GM10266 (cell line): Measurements from ENCODE around the gene ONECUT3.
A peak's percentile ranks its signal among the peaks of the same experiment; 100 is the strongest.

Source experiments
- DNase-seq: peaks from one replicate; pipeline ENCODE4 v3.0.0; 2012; ENCODE audit errors: extremely low spot score
- TF ChIP-seq, protein P1 (sequence below): IDR thresholded peaks from 2 replicates; pipeline ENCODE4 v1.5.1; 2012; ENCODE audit warnings: mild to moderate bottlenecking, low read depth; ENCODE audit not compliant: control insufficient read depth, insufficient read depth; ENCODE audit errors: missing control alignments

ONECUT3 gene

DNA sequence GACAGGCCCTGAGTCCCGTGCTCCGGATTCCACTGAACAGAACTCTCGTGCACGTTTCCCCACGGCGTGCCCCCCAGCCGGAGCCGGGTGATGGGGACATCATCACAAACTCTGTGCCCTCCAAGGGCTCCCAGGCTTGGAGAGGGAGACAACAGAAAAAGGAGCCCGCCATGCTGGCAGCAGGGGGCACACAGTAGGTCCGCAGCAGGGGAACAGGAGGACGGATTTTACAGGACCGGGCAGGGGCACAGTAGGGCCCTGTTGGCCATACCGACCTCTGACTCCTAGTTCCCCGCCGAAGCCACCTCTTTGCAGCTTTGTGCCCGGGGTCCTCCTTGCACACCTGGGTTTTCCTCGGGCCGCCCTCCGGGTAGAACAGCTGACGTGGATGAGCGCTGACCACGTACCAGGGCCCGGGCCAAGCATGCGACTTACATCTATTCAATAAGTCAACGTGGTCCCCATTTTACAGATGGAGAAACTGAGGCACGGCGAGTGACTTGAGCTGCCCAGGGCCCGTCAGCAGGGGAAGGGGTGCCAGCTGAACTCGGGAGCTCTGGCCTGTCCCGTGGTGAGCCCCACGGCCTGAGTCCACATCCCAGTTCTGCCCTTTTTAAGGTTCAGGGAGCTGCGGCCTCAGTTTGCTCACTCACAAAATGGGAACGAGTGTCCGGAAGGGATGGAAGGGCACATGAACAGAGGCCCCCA, 10.2 kb upstream of the ONECUT3 start:
- DNase-seq = no peak
- TF ChIP-seq, protein P1, sequence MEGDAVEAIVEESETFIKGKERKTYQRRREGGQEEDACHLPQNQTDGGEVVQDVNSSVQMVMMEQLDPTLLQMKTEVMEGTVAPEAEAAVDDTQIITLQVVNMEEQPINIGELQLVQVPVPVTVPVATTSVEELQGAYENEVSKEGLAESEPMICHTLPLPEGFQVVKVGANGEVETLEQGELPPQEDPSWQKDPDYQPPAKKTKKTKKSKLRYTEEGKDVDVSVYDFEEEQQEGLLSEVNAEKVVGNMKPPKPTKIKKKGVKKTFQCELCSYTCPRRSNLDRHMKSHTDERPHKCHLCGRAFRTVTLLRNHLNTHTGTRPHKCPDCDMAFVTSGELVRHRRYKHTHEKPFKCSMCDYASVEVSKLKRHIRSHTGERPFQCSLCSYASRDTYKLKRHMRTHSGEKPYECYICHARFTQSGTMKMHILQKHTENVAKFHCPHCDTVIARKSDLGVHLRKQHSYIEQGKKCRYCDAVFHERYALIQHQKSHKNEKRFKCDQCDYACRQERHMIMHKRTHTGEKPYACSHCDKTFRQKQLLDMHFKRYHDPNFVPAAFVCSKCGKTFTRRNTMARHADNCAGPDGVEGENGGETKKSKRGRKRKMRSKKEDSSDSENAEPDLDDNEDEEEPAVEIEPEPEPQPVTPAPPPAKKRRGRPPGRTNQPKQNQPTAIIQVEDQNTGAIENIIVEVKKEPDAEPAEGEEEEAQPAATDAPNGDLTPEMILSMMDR = no peak

DNA sequence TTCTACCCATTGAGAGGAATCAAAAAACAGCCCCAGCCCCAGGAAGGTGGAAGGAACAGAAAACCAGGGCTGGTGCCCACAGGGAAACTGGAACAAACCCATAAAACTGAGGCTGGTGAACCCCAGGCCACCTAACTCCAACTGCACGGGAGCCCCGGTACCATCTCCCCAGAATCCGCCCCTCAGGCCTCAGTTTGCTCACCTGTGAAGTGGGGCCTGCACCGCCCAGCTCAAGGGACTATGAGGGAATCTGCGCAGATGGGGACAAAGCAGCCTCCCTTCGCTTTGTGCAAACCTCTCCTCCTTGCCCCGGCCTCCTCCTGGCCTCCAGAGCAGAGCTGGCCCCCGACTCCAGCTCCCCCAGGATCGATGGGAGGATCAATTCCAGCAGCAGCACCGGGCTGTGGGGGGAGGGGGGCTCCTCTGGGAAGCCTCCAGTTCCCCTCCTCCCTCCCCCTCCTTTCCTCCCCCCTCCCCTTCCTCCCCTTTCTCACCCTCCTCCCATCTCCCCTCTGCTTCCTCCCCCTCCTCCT, 9.1 kb upstream of the ONECUT3 start:
- no peak for DNase-seq
- TF ChIP-seq, protein P1 = no peak

DNA sequence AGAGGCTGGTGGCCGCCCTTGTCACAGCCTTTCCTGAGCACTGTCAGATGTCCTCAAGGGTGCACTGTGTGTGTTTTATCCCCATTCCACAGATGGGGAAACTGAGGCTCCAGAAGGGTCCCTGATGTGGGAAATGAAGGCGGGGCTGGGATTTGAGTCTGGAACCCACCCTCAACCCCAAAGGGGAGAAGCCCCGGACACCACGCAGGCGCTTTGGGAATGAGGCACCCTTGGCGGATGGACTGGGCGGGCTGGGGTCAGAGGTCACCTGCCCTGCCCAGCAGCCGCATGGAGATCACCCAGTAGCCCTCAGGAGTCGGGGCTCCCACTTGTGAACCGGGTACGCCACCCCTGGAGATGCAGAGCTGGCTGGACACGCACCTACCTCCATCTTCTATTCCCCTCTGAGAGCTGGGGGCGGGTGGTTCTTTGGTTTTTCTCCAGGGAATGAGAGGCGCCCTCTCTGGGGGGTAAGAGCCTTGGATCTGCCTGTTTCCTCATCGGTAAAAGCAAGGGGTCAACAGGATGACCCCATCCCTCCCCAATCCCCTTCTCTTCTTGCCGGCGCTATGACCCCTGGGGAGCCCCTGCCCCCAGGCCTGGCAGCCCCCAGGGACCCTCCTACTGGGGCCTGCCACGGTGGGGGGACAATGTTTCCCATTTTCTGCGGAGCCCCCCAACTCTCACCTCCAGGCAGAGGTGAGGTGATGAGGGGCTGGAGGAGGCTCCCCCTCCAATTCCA, 8.3 kb upstream of the ONECUT3 start:
- TF ChIP-seq, protein P1 = no peak
- no peak for DNase-seq

DNA sequence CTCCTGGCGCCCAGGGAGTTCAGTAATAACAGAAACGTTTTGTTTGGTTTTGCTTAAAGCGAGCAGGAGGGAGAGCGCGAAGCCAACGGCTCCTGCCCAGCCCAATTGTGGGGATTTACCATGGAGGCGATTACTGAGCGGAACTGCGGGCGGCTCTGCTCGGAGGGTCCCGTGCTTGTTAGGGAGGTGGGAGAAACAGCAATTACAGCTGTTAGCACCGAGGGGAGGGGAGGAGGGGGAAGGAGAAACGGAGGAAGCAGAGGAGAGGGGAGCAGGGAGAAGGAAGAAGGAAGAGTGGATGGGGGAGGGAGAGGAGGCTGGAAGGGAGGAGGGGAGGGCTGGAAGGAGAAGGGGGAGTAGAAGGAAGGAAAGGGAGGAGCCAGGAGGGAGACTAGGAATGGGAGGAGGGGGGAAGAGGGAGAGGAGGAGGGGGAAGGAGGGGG, 7.7 kb upstream of the ONECUT3 start:
- no peak for DNase-seq
- TF ChIP-seq, protein P1 = no peak

DNA sequence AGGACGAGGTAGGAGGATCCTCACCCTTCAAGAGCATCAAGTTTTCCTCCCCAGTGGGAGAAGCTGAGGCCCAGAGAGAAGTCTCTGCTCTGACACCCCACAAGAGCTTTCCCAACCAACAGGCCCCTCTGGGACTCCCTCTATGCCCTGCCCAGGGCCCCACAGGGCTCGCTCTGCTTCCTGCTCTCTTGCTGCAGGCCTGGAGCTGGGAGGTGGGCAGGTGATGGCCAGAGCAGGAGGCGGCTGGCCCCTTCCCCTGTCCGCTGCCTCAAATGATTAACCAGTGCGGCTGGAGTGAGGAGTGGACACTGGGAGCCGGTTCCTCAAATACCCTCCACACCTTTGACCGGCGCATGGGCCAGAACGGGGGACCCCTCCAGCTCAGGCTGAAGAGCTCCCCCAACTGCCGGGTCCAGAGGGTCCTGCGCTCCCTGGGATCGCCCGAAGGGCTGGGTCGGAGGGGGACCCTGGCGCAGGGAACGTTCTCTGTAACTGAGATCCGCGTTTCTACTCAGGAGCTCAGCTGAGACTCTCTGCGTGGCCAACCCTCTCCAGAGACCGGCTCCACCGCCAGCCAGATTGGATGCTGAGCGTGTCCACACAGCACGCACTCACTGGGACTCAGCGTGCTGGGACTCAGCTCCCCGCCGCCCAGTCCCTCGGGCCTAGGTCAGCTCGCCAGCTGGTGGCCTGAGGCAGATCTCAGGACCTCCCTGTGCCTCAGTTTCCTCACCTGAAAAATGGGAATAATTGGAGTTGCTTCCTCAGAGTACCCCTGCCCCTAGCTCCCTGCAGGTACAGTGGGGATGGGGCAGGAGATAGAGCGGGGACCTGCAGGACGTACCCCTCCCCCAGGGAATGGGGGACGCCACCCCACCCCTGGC, 6.7 kb upstream of the ONECUT3 start:
- TF ChIP-seq, protein P1 = no peak
- DNase-seq = no peak

DNA sequence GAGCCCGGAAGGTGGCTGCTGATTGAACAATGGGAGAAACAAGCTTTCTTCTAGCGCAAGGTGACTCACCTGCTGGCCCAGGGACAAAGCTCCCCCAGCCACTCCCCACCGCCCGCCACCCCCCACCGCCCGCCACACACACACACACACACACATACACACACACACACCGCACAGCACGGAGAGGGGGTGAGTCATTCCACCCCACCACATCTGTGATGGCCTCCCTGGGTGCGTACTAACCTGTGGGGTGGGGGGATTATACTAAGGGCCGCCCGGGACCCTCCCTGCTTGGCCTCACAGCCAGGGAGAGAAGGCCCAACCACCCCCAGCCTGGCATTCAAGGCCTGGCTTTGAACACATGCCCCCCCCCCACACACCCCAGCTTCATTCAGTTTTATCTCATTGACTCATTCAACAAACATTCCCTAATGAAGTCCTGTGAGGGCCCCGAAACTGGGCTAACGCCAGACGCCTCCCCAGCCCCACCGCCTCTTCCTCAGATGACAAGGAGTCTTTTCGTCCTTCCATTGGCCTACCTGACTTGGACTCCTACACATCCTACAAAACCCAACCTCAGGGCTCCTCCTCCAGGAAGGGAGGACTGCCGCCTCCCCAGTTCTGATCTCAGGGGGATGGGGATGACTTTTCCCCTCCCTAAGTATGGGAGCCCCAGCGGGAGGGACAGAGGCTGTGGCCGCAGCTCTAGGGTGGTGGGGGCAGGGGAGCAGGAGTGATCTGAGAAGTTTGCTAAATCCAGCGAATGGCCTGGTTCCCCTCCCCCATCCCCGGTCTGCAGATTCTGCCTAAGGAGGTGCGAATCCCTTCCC, 5.8 kb upstream of the ONECUT3 start:
- TF ChIP-seq, protein P1 = no peak
- peak; percentile 74 for DNase-seq
